Testis (tissue), 3 donors: ENCODE data around the gene DKK3. TPM values are rescaled to one million over a fixed set of nuclear protein-coding genes. Genes with fewer than 3 reads are reported as not detected.

Experiments
- DNase-seq: peaks from one replicate; pipeline ENCODE4 v3.0.0-alpha.2; 2019
- H3K27ac ChIP-seq, 2 donors: fragments of 200-600 bp; sonication (generic); one replicate each; pipeline ENCODE4 v1.5.1; 2019
- H3K27me3 ChIP-seq: fragments of 200-600 bp; sonication (generic); one replicate; pipeline ENCODE4 v1.5.1; 2019
- H3K36me3 ChIP-seq: fragments of 200-600 bp; sonication (generic); one replicate; pipeline ENCODE4 v1.5.1; 2017; ENCODE audit warnings: low read depth; ENCODE audit errors: missing control alignments
- H3K4me1 ChIP-seq: fragments of 200-600 bp; sonication (generic); one replicate; pipeline ENCODE4 v1.5.1; 2019
- H3K4me3 ChIP-seq, 2 donors: fragments of 200-600 bp; sonication (generic); one replicate each; pipeline ENCODE4 v1.5.1; 2017 to 2019
- H3K9me3 ChIP-seq: fragments of 200-600 bp; sonication (generic); one replicate; pipeline ENCODE4 v1.5.1; 2017
- CTCF ChIP-seq, 3 experiments: fragments of 450-650 bp in 2 of 3; fragments of 200-600 bp in 1 of 3; sonication (generic) in 1 of 3; IDR thresholded peaks; one replicate each; pipeline ENCODE4 v1.5.1; 2016 to 2019; ENCODE audit warnings: antibody characterized with exemption in 3 of 3, mild to moderate bottlenecking in 2 of 3, moderate library complexity in 1 of 3
- POLR2A ChIP-seq: fragments of 450-650 bp; IDR thresholded peaks from one replicate; pipeline ENCODE4 v1.6.1; 2017; ENCODE audit warnings: antibody characterized with exemption, mild to moderate bottlenecking, moderate library complexity
- WGBS, 2 donors: methylation state at CpG; one replicate each; pipeline ENCODE4 v1.1.5; 2018; 5-methylcytosine and 5-hydroxymethylcytosine counted together
- intact Hi-C: fragments of 100-400 bp; cut with DNase I; formaldehyde crosslinking; loops from one replicate; pipeline ENCODE4 v1.15.1; 2023; ENCODE audit warnings: low total_unique reads
- polyA plus RNA-seq: library from polyadenylated mRNA; stranded (reverse); fragments of 350-450 nt; fragmentation: Illumina TruSeq; extraction: RNeasy Lipid Tissue Mini Kit (QIAGEN cat#74804); gene quantifications from one replicate; pipeline ENCODE4 v1.2.3, GENCODE V29; 2014; ENCODE audit warnings: low read depth, low replicate concordance; ENCODE audit not compliant: insufficient read depth
- total RNA-seq, 2 donors: library from RNA; depleted of rRNA; stranded (reverse); fragments of >200 nt; gene quantifications; one replicate each; pipeline ENCODE4 v1.2.3, GENCODE V29; 2016

DKK3 gene
- total and polyA plus RNA-seq, 3 donors from 2014 or later: 185 to 392 (median 236) TPM

- TF ChIP-seq POLR2A (no peak), CTCF (IDR thresholded peaks at IDR 0.05) (no peak)
- DNase-seq: peak; percentile 67
- Histone ChIP-seq H3K4me3 (no peak overlapping the region), H3K36me3 (no peaks in the 10 kb centered on the region), H3K27me3 (no peaks in the 10 kb centered on the region), H3K27ac (no peak overlapping the region), H3K4me1 (peaks cover 18% of the 10 kb centered on the region), H3K9me3 (no peaks in the 10 kb centered on the region)
- 61 to 70% methylated on average over 8 of the region's 8 CpGs for WGBS, 2 donors
- intact Hi-C loops: no loop called here
These were observed 18.4 kb downstream of the DKK3 start for GRCh38 chr11:11989774-11990744.

- Histone ChIP-seq H3K4me1 (peaks cover 13% of the 10 kb centered on the region), H3K27ac (no peak overlapping the region), H3K4me3 (no peak overlapping the region), H3K36me3 (no peaks in the 10 kb centered on the region), H3K9me3 (no peaks in the 10 kb centered on the region), H3K27me3 (no peaks in the 10 kb centered on the region)
- intact Hi-C loops: no loop called here
- DNase-seq: no peak
- WGBS, 2 donors: 88 to 90% methylated on average over 4 to 5 of the region's 5 CpGs
- no peak for TF ChIP-seq POLR2A
- no peak for TF ChIP-seq CTCF (IDR thresholded peaks at IDR 0.05)
These were observed 19.7 kb downstream of the DKK3 start for GRCh38 chr11:11988681-11989261.

- H3K9me3 ChIP-seq: no peaks in the 10 kb centered on the region
- no peak for DNase-seq
- no peaks in the 10 kb centered on the region for H3K36me3 ChIP-seq
- H3K27me3 ChIP-seq: no peaks in the 10 kb centered on the region
- H3K27ac ChIP-seq: no peak overlapping the region
- no peak for TF ChIP-seq POLR2A
- TF ChIP-seq CTCF (IDR thresholded peaks at IDR 0.05): no peak
- no peak overlapping the region for H3K4me3 ChIP-seq
- WGBS, 2 donors: 80 to 90% methylated on average over 5 to 7 of the region's 7 CpGs
- intact Hi-C loops: no loop called here
- peaks cover 11% of the 10 kb centered on the region for H3K4me1 ChIP-seq
These were observed 20.3 kb downstream of the DKK3 start for GRCh38 chr11:11988099-11988651.

- H3K36me3 ChIP-seq: no peaks in the 10 kb centered on the region
- DNase-seq: no peak
- intact Hi-C loops: no loop called here
- peaks cover 11% of the 10 kb centered on the region for H3K4me1 ChIP-seq
- H3K4me3 ChIP-seq: no peak overlapping the region
- TF ChIP-seq CTCF (IDR thresholded peaks at IDR 0.05) (peak in 1 of 3 experiments; percentile 38), POLR2A (no peak)
- H3K27ac ChIP-seq: no peak overlapping the region
- no peaks in the 10 kb centered on the region for H3K9me3 ChIP-seq
- H3K27me3 ChIP-seq: no peaks in the 10 kb centered on the region
- 95 to 100% methylated on average over 1 of the region's 1 CpG for WGBS, 2 donors
These were observed 20.9 kb downstream of the DKK3 start for GRCh38 chr11:11987503-11988022.
